Transverse colon (tissue), 4 donors: ENCODE results near the gene THOC2. TPM values are rescaled to one million over a fixed set of nuclear protein-coding genes. Genes with fewer than 3 reads are reported as not detected.
"Not testable (repeated sequence)": the region's sequence is repeated elsewhere in the genome, so short reads cannot be mapped to it uniquely, and the experiment has no call there.

Experiments
- DNase-seq: peaks from one replicate; pipeline ENCODE4 v3.0.0-alpha.2; 2019
- H3K27ac ChIP-seq, 4 donors: fragments of 200-600 bp; sonication (generic); 2 replicates each; pipeline ENCODE4 v1.5.1; 2016 to 2018; ENCODE audit warnings: inconsistent platforms in 4 of 4
- H3K27me3 ChIP-seq: fragments of 200-600 bp; sonication (generic); 2 replicates; pipeline ENCODE4 v1.5.1; 2017; ENCODE audit warnings: inconsistent platforms
- H3K36me3 ChIP-seq, 4 donors: fragments of 200-600 bp; sonication (generic); 2 replicates each; pipeline ENCODE4 v1.5.1; 2017 to 2019; ENCODE audit warnings: inconsistent platforms in 4 of 4
- H3K4me1 ChIP-seq, 4 donors: fragments of 200-600 bp; sonication (generic); 2 replicates each; pipeline ENCODE4 v1.5.1; 2017 to 2020; ENCODE audit warnings: inconsistent platforms in 4 of 4
- H3K4me3 ChIP-seq, 4 donors: fragments of 200-600 bp; sonication (generic); 1 replicate in 1 of 4; 2 replicates in 3 of 4; pipeline versions ENCODE4 v1.5.1 to v1.6.1; 2017 to 2019; ENCODE audit warnings: inconsistent platforms in 4 of 4
- H3K9me3 ChIP-seq, 2 donors: fragments of 200-600 bp; sonication (generic); 2 replicates each; pipeline ENCODE4 v1.5.1; 2017 to 2019; ENCODE audit warnings: inconsistent platforms in 2 of 2
- EP300 ChIP-seq: sonication (generic); formaldehyde crosslinking; IDR thresholded peaks from one replicate; pipeline ENCODE4 v1.6.1; 2017; ENCODE audit warnings: antibody characterized with exemption, low read depth
- POLR2A ChIP-seq: fragments of 450-650 bp; IDR thresholded peaks from one replicate; pipeline ENCODE4 v1.6.1; 2016; ENCODE audit warnings: antibody characterized with exemption, mild to moderate bottlenecking, moderate library complexity
- POLR2AphosphoS5 ChIP-seq, 3 donors: sonication (generic); formaldehyde crosslinking; IDR thresholded peaks; one replicate each; pipeline ENCODE4 v1.6.1; 2016; ENCODE audit warnings: antibody characterized with exemption in 3 of 3
- WGBS, 2 donors: methylation state at CpG; one replicate each; pipeline ENCODE4 v1.1.5; 2018; ENCODE audit warnings: low coverage in 1 of 2; 5-methylcytosine and 5-hydroxymethylcytosine counted together
- in situ Hi-C, 4 donors: fragments of 200-750 bp; cut with MboI; loops; one replicate each; pipeline versions ENCODE4 v1.15.0 to v1.15.1; 2017; ENCODE audit warnings: low sequenced_read_pairs in 3 of 4, low pct_ligation_motif_present in 1 of 4, low pct_unique_long_range_greater_than_20kb in 1 of 4
- intact Hi-C: fragments of 100-400 bp; cut with DNase I; formaldehyde crosslinking; loops from one replicate; pipeline ENCODE4 v1.15.1; 2023; ENCODE audit warnings: low total_unique reads
- total RNA-seq, 4 donors: library from RNA; depleted of rRNA; stranded (reverse); fragments of >200 nt; gene quantifications; one replicate each; pipeline ENCODE4 v1.1.0, GENCODE V29; 2016
- TF ChIP-seq, protein P1 (sequence below), 5 experiments: fragments of 200-600 bp in 3 of 5; fragments of 450-650 bp in 2 of 5; sonication (generic) in 3 of 5; IDR thresholded peaks; 1 replicate in 2 of 5; 2 replicates in 3 of 5; pipeline ENCODE4 v1.5.1; 2016 to 2017; ENCODE audit warnings: antibody characterized with exemption in 5 of 5, inconsistent platforms in 3 of 5, mild to moderate bottlenecking in 2 of 5, moderate library complexity in 1 of 5

THOC2 gene
- total RNA-seq, 4 donors from 2014 or later: 49.4 to 149 (median 114) TPM

DNA sequence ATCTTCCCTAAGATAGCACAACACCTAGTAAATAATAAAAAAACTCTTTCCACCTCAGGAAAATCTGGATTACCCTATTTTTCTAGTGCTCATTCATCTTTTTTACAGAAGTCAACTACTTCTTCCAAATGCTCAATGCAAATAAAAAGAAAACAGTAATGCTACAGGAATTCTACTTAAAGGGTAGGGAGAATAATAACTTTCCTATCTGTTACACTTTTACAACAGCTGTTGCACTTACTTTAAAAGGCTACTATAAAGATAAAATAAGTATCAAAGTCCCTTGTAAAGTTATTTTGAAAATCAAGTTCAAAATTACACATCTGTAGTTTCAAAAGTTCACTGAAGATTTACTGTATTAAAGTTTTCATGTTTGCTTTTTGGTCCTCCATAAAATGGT lies 37.6 kb downstream of the THOC2 start:
- peaks cover 0 to 7% (median 0%) of the 10 kb centered on the region in 4 donors for H3K4me1 ChIP-seq
- H3K27ac ChIP-seq: no peak overlapping the region
- H3K36me3 ChIP-seq: no peaks in the 10 kb centered on the region
- in situ Hi-C loops (no loop called here), intact Hi-C loops (no loop called here)
- no peak for DNase-seq
- TF ChIP-seq, protein P1, sequence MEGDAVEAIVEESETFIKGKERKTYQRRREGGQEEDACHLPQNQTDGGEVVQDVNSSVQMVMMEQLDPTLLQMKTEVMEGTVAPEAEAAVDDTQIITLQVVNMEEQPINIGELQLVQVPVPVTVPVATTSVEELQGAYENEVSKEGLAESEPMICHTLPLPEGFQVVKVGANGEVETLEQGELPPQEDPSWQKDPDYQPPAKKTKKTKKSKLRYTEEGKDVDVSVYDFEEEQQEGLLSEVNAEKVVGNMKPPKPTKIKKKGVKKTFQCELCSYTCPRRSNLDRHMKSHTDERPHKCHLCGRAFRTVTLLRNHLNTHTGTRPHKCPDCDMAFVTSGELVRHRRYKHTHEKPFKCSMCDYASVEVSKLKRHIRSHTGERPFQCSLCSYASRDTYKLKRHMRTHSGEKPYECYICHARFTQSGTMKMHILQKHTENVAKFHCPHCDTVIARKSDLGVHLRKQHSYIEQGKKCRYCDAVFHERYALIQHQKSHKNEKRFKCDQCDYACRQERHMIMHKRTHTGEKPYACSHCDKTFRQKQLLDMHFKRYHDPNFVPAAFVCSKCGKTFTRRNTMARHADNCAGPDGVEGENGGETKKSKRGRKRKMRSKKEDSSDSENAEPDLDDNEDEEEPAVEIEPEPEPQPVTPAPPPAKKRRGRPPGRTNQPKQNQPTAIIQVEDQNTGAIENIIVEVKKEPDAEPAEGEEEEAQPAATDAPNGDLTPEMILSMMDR (IDR thresholded peaks at IDR 0.05): no peak
- TF ChIP-seq EP300: no peak
- no peak overlapping the region for H3K4me3 ChIP-seq
- no peaks in the 10 kb centered on the region for H3K9me3 ChIP-seq
- no peaks in the 10 kb centered on the region for H3K27me3 ChIP-seq

DNA sequence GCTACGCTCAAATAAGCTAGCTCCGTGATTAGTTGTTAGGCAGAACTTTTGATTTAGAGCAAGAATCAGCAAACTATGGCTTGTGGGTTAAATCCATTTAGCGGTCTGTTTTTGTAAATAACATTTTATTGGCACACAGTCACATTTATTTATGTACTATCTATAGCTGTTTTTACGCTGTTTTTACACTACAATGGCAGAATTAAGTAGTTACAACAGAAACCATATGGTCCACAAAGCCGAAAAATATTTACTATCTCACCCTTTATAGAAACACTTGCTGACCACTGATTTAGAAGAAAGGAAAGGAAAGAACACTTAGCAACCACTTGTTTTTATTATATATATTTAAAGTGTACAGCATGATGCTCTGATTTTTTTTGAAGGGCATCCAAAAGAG lies 41.1 kb downstream of the THOC2 start:
- Histone ChIP-seq H3K4me3 (no peak overlapping the region), H3K4me1 (peaks cover 0 to 7% (median 0%) of the 10 kb centered on the region in 4 donors), H3K9me3 (no peaks in the 10 kb centered on the region), H3K36me3 (no peaks in the 10 kb centered on the region), H3K27ac (no peak overlapping the region), H3K27me3 (no peaks in the 10 kb centered on the region)
- WGBS, 2 donors: 73% methylated on average over 5 of the region's 5 CpGs; no CpG with 5 or more reads in 1 of the 2 donors
- in situ Hi-C loops (no loop called here), intact Hi-C loops (no loop called here)
- no peak for TF ChIP-seq POLR2AphosphoS5 (IDR thresholded peaks at IDR 0.05)
- no peak for TF ChIP-seq POLR2A
- TF ChIP-seq, protein P1 (IDR thresholded peaks at IDR 0.05): no peak
- TF ChIP-seq EP300: no peak
- no peak for DNase-seq

DNA sequence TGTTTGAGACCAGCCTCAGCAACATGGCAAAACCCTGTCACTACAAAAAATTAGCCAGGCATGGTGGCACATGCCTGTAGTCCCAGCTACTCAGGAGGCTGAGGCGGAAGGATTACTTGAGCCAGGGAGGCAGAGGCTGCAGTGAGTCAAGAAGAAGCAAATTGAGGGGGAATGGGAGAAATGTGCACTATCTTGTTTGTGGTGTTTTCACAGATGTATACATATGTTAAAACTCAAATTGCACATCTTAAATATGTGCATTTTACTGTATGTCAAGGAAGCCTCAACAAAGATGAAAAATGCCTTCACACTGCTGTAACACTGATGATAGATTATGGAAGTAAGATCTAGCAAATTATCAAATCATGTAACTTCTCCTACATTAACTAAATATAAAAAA lies 44.3 kb downstream of the THOC2 start:
- Histone ChIP-seq H3K4me3 (no peak overlapping the region), H3K4me1 (no peaks in the 10 kb centered on the region), H3K9me3 (no peaks in the 10 kb centered on the region), H3K36me3 (no peaks in the 10 kb centered on the region), H3K27ac (no peak overlapping the region), H3K27me3 (no peaks in the 10 kb centered on the region)
- no peak for DNase-seq
- 96% methylated on average over 1 of the region's 1 CpG; no CpG with 5 or more reads in 1 of the 2 donors for WGBS, 2 donors
- TF ChIP-seq, protein P1 (IDR thresholded peaks at IDR 0.05): no peak
- TF ChIP-seq EP300: no peak
- no peak for TF ChIP-seq POLR2A
- no peak for TF ChIP-seq POLR2AphosphoS5 (IDR thresholded peaks at IDR 0.05)
- in situ Hi-C loops: no loop called here
- intact Hi-C loops: no loop called here

DNA sequence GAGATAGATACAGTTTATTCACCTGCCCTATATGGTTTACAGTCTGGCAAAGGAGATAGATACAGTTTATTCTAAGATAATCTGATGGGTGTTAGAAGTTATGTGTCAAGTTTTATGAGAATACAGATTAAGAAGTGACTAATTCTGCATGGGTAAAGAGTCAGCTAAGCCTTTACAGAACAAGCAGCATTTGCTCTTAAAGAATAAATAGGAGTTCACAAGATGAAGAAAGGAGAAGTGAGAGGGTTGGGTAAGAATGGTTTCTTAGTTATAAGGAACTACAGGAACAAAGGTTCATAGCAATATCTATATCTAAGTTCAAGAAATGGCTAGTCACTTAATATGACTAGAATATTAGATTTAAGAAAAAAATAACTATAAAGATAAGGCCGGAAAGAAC lies 47.6 kb downstream of the THOC2 start:
- Histone ChIP-seq H3K4me1 (no peaks in the 10 kb centered on the region), H3K9me3 (no peaks in the 10 kb centered on the region), H3K4me3 (no peak overlapping the region), H3K27ac (no peak overlapping the region), H3K27me3 (no peaks in the 10 kb centered on the region), H3K36me3 (no peaks in the 10 kb centered on the region)
- DNase-seq: no peak
- intact Hi-C loops: no loop called here
- no peak for TF ChIP-seq EP300
- in situ Hi-C loops: no loop called here
- WGBS, 2 donors: 90% methylated on average over 1 of the region's 1 CpG; no CpG with 5 or more reads in 1 of the 2 donors

DNA sequence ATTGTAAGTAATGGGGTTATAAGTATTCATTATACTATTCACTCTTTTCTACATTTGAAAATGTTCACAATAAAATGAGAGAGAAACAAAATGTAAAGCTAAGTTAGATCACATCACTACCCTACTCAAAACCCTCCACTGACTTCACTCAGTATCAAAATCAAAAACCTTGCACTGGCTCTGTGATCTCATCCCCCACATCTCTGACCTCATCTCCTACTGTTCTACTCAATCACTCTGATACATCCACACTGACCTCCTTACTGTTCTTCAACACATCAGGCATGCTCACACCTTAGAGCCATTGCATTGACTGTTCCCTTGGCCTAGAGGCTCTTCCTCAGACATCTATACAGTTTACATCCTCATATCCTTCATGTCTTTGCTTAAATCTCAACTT lies 50.7 kb downstream of the THOC2 start:
- no peak for DNase-seq
- no peak overlapping the region for H3K27ac ChIP-seq
- H3K9me3 ChIP-seq: no peaks in the 10 kb centered on the region
- H3K4me1 ChIP-seq: no peaks in the 10 kb centered on the region
- no peak overlapping the region for H3K4me3 ChIP-seq
- no peak for TF ChIP-seq EP300
- no peak for TF ChIP-seq POLR2A
- TF ChIP-seq, protein P1 (IDR thresholded peaks at IDR 0.05): no peak
- no peak for TF ChIP-seq POLR2AphosphoS5 (IDR thresholded peaks at IDR 0.05)
- no peaks in the 10 kb centered on the region for H3K27me3 ChIP-seq
- in situ Hi-C loops: no loop called here
- intact Hi-C loops: no loop called here
- no peaks in the 10 kb centered on the region for H3K36me3 ChIP-seq

DNA sequence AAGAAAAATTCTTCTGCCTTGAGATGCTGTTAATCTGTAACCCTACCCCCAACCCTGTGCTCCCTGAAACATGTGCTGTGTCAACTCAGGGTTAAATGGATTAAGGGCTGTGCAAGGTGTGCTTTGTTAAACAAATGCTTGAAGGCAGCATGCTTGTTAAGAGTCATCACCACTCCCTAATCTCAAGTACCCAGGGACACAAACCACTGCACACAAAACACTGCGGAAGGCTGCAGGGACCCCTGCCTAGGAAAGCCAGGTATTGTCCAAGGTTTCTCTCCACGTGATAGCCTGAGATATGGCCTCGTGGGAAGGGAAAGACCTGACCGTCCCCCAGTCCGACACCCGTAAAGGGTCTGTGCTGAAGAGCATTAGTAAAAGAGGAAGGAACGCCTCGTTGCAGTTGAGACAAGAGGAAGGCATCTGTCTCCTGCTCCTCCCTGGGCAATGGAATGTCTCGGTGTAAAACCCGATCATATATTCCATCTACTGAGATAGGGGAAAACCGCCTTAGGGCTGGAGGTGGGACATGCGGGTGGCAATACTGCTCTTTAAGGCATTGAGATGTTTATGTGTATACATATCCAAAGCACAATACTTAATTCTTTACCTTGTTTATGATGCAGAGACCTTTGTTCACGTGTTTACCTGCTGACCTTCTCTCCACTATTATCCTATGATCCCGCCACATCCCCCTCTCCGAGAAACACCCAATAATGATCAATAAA lies 53.0 kb downstream of the THOC2 start:
- H3K4me3 ChIP-seq, H3K27me3 ChIP-seq, H3K9me3 ChIP-seq, H3K36me3 ChIP-seq, H3K4me1 ChIP-seq, intact Hi-C loops, in situ Hi-C loops, H3K27ac ChIP-seq, DNase-seq: not testable (repeated sequence)
- 87 to 97% methylated on average over 6 to 15 of the region's 15 CpGs for whole genome bisulfite sequencing, 2 donors
